GM10248 (cell line): ENCODE results near the gene TAGAP.

Source experiments
- CTCF ChIA-PET: fragments of 300-600 bp; sonication (Branson Sonifier 250); formaldehyde crosslinking; extraction: SDS; loops from one replicate; lab custom pipeline; 2021; ENCODE audit warnings: antibody characterized with exemption; lab: Yijun Ruan, JAX
- POLR2A ChIA-PET: fragments of 350-650 bp; sonication (Branson Sonifier 250); formaldehyde crosslinking; extraction: SDS; loops from one replicate; lab custom pipeline; 2020; ENCODE audit warnings: antibody characterized with exemption; lab: Yijun Ruan, JAX
- DNase-seq: peaks from one replicate; pipeline ENCODE4 v3.0.0; 2012; ENCODE audit errors: extremely low spot score
- CTCF ChIP-seq: IDR thresholded peaks from 2 replicates; pipeline ENCODE4 v1.5.1; 2012; ENCODE audit warnings: mild to moderate bottlenecking, low read depth; ENCODE audit errors: extremely low read depth, missing control alignments, control extremely low read depth

Gene TAGAP

DNA sequence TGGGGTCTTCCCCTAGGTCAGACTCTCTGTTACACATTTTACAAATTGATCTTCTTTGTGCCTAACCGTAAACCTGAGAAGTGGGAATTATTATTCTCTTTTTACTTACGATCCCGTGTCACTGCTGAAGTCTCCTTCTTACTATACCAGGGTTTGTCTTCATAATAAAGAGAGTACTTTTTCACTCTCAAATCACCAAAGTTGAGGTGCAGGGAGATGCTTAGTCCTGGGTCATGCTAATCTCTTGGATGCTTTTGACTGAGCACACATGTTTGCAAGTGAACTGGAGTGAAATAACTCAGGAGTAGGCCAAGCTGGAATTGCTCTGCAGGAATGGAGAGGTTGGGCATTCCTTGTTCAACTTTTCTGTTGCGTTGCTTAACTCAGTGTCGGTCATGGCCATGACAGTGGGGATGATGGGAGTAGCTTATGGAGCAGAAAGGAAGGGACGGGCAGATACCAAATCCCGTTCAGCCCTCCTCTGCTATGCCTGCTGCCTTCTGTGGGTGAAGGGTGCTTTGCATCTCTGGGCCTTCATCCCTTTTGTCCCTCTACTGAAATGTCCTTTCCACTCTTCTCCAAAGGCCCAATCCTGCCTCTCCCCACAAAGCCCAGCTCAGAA is 15.2 kb upstream of the TAGAP start:
- TF ChIP-seq CTCF: no peak
- ChIA-PET CTCF (interaction anchor here (1.2 kb wide), 1 partner anchor 16 kb away, joined by 6 read pairs; no protein-coding TSS in a partner anchor), POLR2A (no interaction called here)
- no peak for DNase-seq

DNA sequence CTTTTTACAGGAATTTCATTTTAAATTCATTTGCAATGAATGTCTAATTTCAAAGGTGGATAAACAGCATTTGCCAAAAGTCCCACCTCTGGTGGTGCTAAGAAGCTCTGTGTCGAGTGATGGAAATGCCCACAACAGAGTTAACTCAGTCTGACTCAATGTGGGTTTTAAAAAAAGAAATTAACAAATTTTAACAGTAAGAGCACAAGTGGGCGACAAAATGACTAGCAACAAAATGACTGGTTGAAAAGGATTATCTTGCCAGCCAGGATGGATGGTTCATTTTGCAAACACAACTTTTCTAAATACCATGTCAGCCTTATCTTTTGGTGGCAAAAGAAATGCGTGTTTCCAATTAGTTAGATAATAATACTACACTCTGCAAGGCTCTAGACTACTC is 14.3 kb upstream of the TAGAP start:
- CTCF ChIA-PET: interaction anchor here (1.2 to 1.4 kb wide), 2 partner anchors 43 to 45 kb away, joined by 4 read pairs; no protein-coding TSS in a partner anchor
- POLR2A ChIA-PET: no interaction called here
- TF ChIP-seq CTCF: no peak
- DNase-seq: no peak

GRCh38 chr6:159056899-159057298 is 12.1 kb upstream of the TAGAP start:
- no peak for TF ChIP-seq CTCF
- CTCF ChIA-PET: interaction anchor here (0.8 to 2.8 kb wide), 5 partner anchors 12 to 53 kb away, joined by 3 to 13 read pairs (median 5); partner anchors contain the start of gene TAGAP
- POLR2A ChIA-PET: no interaction called here
- no peak for DNase-seq

DNA sequence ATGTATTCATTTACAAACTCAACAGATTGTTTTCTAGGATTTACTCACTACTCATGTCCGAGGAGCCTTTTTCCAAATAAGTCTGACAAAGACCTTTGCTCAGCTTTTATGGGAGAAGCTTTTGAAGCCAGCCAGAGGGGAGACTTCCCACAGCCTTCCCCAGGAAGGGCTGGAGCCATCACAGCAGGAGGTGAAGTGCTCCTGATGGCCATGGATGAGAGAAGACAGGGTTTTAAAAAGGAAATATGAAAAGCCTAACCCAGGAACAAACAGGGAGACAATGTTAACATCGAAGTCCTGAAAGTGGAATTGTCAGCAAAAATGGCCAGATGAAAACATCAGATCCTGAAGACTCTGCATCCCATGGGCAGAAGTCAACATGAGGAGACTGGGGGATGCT is 11.6 kb upstream of the TAGAP start:
- TF ChIP-seq CTCF: no peak
- CTCF ChIA-PET: interaction anchor here (0.8 to 2.8 kb wide), 6 partner anchors 12 to 53 kb away, joined by 3 to 13 read pairs (median 4); partner anchors contain the start of gene TAGAP
- no peak for DNase-seq
- POLR2A ChIA-PET: no interaction called here

GRCh38 chr6:159056003-159056402 is 11.2 kb upstream of the TAGAP start:
- ChIA-PET POLR2A (no interaction called here), CTCF (interaction anchor here (1.0 to 2.8 kb wide), 6 partner anchors 12 to 79 kb away, joined by 3 to 13 read pairs (median 4); no protein-coding TSS in a partner anchor)
- no peak for DNase-seq
- TF ChIP-seq CTCF: no peak

DNA sequence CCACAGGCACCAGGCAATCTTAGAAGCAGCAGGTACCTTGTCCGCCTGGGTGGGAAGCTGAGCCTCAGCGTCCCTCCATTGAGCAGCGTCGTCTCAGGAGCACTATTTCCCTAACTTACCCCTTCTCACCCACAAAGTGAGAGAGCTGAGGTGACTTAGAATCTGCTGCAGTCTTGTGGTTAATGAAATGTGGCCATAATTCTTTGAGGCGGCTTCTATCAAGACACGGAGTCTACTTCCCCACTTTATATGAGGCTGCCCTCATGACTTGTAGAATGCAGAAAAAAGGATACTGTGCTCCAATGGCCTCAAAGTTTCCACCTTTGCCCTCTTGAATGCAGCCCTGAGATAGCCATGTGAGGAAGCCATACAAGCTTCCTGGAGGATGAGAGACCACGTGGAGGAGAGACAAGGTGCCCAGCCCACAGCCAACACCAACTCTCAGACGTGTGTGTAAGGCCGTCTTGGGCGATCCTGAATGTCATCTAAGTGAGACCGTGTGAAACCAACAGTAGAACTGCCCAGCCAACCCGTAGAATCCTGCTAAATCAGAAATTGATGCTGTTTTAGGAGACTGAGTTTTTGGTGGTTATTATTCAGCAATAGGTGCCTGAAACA is 9.1 kb upstream of the TAGAP start:
- TF ChIP-seq CTCF: no peak
- DNase-seq: no peak
- ChIA-PET CTCF (interaction anchor here (0.8 to 5.2 kb wide), 9 partner anchors 9 to 56 kb away, joined by 3 to 25 read pairs (median 12); partner anchors contain the start of gene TAGAP), POLR2A (no interaction called here)
